ENCODE measurements around the gene GRM5.

- no peak for TF ChIP-seq CTCF (IDR thresholded peaks at IDR 0.05)
- no peak for TF ChIP-seq POLR2AphosphoS5 (IDR thresholded peaks at IDR 0.05)
Measured at GRCh38 chr11:88626216-88626615, 439.6 kb downstream of the GRM5 start.
